Astrocyte (in vitro differentiated cells and primary cell): ENCODE results near the gene UGT2B7.

Experiments used
- CTCF ChIP-seq: IDR thresholded peaks from 2 replicates; pipeline ENCODE4 v1.5.1; 2011; ENCODE audit warnings: low read depth, mild to moderate bottlenecking, inconsistent platforms, low read length, moderate library complexity; ENCODE audit not compliant: insufficient read depth
- EZH2 ChIP-seq: IDR thresholded peaks from 2 replicates; pipeline ENCODE4 v1.6.1; 2012; ENCODE audit warnings: mild to moderate bottlenecking, low read length, inconsistent platforms; ENCODE audit not compliant: insufficient read depth

- TF ChIP-seq CTCF (no peak), EZH2 (no peak)
These were observed 40.1 kb upstream of the UGT2B7 start for GRCh38 chr4:69056150-69056549.
